Measurements from ENCODE around the gene TMEM41B.

The TMEM41B gene

GRCh38 chr11:9313648-9314290 lies 624 bp downstream of the TMEM41B start:
- TF ChIP-seq GATA2 (IDR thresholded peaks at IDR 0.05; ENCODE audit: low read depth, low read length) (no peak), GATA3 (IDR thresholded peaks at IDR 0.05; ENCODE audit: low read depth, low read length) (no peak)

DNA sequence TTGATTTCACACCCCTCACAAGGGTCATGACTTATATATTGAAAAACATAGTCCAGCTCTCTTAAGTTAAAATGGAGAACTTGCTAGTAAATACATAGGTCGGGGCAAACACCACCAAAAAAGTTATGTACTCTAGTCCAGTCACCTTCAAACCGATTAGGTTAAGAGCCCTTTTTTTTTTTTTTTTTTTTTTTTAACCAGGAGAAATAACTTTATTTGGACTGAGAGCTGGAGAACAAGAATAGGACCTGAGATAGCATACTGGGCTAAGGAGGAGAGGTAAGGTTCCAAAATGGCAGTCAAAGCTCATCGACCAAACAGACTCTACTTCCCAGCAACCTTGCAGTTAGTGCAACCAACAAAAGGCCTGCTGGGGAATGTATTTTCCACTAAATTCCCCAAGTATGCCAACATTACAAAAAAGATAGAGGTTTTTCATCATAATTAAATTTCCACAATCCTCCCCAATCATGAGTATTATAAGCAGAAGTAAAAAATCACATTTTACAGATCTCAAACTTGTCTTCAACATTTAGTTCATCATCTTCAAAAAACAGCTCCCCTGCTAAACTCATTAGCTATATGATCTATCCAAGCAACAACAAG lies 3.8 kb downstream of the TMEM41B start:
- TF ChIP-seq GATA2 (IDR thresholded peaks at IDR 0.05; ENCODE audit: low read depth, low read length) (no peak), GATA3 (IDR thresholded peaks at IDR 0.05; ENCODE audit: low read depth, low read length) (no peak)

- no peak for TF ChIP-seq GATA2 (IDR thresholded peaks at IDR 0.05; ENCODE audit: low read depth, low read length)
- no peak for TF ChIP-seq GATA3 (IDR thresholded peaks at IDR 0.05; ENCODE audit: low read depth, low read length)
These were observed 10.2 kb downstream of the TMEM41B start for GRCh38 chr11:9304178-9304577.

DNA sequence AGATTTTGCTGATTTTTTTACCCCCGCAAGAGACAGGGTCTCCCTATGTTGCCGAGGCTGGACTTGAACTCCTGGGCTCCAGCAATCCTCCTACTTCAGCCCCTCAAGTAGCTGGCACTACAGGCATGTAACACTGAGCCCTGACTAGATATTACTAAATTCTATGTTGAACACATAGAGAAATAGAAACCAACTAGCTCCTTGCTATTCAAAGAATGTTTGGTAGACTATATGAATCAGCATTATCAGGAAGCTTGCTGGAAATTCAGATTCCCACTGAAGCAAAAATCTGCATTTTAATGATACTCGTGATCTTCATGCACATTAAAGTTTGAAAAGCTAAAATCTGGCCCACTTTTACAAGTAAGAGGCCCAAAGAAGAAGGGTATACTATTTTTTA lies 11.9 kb downstream of the TMEM41B start:
- TF ChIP-seq GATA3 (IDR thresholded peaks at IDR 0.05; ENCODE audit: low read depth, low read length) (no peak), GATA2 (IDR thresholded peaks at IDR 0.05; ENCODE audit: low read depth, low read length) (no peak)

GRCh38 chr11:9301720-9302119 lies 12.7 kb downstream of the TMEM41B start:
- no peak for TF ChIP-seq GATA2 (IDR thresholded peaks at IDR 0.05; ENCODE audit: low read depth, low read length)
- TF ChIP-seq GATA3 (IDR thresholded peaks at IDR 0.05; ENCODE audit: low read depth, low read length): no peak

DNA sequence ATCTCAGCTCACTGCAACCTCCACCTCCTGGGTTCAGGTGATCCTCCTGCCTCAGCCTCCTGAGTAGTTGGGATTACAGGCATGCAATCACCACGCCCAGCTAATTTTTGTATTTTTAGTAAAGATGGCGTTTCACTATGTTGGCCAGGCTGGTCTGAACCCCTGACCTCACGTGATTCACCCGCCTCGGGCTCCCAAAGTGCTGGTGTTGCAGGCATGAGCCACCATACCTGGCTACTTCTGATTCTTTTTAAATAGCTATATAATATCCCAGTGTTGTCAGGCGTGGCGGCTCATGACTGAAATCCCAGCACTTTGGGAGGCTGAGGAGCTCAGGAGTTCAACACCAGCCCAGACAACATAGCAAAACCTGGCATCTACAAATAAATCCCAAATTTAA lies 20.7 kb downstream of the TMEM41B start:
- no peak for TF ChIP-seq GATA3 (IDR thresholded peaks at IDR 0.05; ENCODE audit: low read depth, low read length)
- no peak for TF ChIP-seq GATA2 (IDR thresholded peaks at IDR 0.05; ENCODE audit: low read depth, low read length)

DNA sequence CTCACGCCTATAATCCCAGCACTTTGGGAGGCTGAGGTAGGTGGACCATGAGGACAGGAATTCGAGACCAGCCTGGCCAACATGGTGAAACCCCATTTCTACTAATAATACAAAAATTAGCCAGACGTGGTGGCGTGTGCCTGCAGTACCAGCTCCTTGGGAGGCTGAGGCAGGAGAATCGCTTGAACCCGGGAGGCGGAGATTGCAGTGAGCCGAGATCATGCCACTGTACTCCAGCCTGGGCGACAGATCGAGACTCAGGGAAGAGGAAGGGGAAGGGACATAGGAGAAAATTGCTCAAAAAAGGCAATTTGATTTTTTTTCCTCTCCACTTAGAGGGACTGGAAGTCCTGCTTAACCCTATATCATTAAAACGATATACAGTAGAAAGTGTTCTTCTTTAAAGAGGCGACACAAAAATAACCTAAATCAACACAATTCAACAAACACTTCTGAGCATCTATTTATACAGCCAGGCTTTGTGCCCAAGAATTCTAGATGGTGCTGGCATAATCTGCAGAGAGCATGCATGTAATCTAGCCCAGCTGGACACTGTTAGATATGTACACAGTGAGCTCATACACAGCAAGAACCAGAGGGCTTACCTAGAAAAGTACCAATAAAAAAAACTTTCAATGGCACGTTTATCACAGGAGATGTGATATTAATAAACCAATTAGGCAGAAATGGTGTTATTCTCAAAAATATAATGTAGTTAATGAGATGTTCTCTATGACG lies 28.4 kb downstream of the TMEM41B start:
- TF ChIP-seq GATA2 (IDR thresholded peaks at IDR 0.05; ENCODE audit: low read depth, low read length): no peak
- TF ChIP-seq GATA3 (IDR thresholded peaks at IDR 0.05; ENCODE audit: low read depth, low read length): no peak

GRCh38 chr11:9280655-9281301 lies 33.6 kb downstream of the TMEM41B start:
- TF ChIP-seq GATA3 (IDR thresholded peaks at IDR 0.05; ENCODE audit: low read depth, low read length): no peak
- no peak for TF ChIP-seq GATA2 (IDR thresholded peaks at IDR 0.05; ENCODE audit: low read depth, low read length)

DNA sequence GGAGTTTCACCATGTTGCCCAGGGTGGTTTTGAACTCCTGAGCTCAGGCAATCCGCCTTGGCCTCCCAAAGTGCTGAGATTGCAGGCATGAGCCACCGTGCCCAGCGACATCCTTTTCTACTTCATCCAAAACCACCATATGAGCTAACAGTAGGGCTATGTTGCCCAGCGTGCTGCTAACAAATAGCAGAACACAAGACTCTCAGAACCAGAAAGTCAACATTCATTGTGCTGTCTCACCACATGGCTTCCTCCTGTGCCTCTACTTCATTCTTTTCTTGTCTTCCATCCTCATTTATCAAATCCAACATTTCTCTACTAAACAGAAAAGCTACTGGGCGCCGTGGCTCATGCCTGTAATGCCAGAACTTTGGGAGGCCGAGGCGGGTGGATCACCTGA lies 37.2 kb downstream of the TMEM41B start:
- TF ChIP-seq GATA2 (IDR thresholded peaks at IDR 0.05; ENCODE audit: low read depth, low read length): no peak
- TF ChIP-seq GATA3 (IDR thresholded peaks at IDR 0.05; ENCODE audit: low read depth, low read length): no peak

DNA sequence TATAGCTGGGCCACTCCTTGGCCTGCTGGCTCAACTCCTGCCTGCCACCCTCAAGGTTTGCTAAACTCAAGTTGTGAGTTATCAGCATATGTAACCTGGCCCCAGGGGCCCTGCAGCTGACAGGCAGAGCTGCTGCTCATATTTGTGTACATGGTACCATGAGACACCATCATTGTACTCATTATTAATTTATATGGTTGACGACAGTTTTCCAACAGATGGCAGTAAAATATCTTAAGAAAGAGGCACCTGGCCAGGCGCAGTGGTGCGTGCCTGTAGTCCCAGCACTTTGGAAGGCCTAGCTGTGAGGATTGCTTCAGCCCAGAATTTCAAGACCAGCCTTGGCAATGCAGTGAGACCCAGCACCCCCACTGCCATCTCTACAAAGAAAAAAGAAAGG lies 37.8 kb downstream of the TMEM41B start:
- no peak for TF ChIP-seq GATA2 (IDR thresholded peaks at IDR 0.05; ENCODE audit: low read depth, low read length)
- no peak for TF ChIP-seq GATA3 (IDR thresholded peaks at IDR 0.05; ENCODE audit: low read depth, low read length)

- TF ChIP-seq GATA3 (IDR thresholded peaks at IDR 0.05; ENCODE audit: low read depth, low read length) (no peak), GATA2 (IDR thresholded peaks at IDR 0.05; ENCODE audit: low read depth, low read length) (no peak)
These were observed 39.7 kb downstream of the TMEM41B start for GRCh38 chr11:9274499-9275258.

- TF ChIP-seq GATA3 (IDR thresholded peaks at IDR 0.05; ENCODE audit: low read depth, low read length) (no peak), GATA2 (IDR thresholded peaks at IDR 0.05; ENCODE audit: low read depth, low read length) (no peak)
These were observed 40.7 kb downstream of the TMEM41B start for GRCh38 chr11:9273376-9274336.
